SH-SY5Y (cell line): ENCODE data around the gene CEP70.

ENCODE experiments used
- GATA2 ChIP-seq: IDR thresholded peaks from 2 replicates; pipeline ENCODE4 v1.6.1; 2011; ENCODE audit warnings: mild to moderate bottlenecking, low read depth, low read length
- GATA3 ChIP-seq: IDR thresholded peaks from 2 replicates; pipeline ENCODE4 v1.6.1; 2011; ENCODE audit warnings: low read depth, mild to moderate bottlenecking, low read length, moderate library complexity

Gene CEP70

DNA sequence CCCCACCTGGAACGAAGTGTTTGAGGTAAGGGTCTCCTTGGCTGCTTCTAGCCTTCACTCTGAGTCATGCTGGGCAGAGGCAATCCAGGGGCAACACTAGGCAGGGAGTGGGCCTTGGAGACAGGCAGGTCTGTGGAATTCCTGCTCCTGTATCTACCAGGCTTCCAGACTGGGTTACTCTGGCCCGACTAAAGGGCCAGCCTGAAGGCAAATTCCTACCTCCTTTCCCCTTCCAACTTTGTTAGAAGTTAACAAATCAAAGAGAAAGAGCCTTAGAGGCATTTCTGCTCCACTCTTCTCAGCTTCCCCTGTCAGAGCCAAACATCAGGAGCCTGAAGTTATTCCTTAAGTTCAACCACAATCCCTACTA lies 129.6 kb downstream of the CEP70 start:
- TF ChIP-seq GATA2: no peak
- TF ChIP-seq GATA3: no peak

DNA sequence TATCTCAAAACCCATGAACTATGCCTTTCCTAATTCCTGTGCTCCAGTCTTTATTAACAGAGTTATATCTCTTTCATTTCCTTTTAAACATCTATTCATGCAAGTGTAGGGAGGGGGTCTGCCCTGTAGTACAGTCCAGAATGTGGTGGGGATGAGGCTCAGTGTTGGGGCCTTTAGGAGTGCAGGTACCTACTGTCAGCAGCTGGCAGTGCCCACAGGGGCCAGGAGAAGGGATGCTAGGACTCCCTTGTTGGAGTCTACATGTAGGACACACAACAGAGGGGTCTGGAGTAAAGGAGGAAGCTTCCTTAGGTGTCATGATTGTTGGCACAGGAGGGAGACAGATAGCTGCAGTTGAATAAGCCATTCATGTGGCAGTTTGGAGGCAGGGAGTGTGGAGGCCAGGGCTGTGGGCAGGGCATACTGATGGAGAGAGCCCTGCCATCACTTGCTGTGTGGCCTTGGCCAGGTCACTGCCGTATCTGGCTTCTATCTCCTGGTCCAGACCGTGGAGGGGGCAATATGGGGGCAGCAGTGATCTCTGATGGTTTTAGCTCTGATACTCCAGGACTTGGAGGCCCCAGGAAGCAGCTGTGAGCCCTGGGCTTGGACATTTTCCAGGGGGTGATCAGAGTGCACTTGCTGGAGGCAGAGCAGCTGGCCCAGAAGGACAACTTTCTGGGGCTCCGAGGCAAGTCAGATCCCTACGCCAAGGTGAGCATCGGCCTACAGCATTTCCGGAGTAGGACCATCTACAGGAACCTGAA lies 130.2 kb downstream of the CEP70 start:
- TF ChIP-seq GATA3: no peak

DNA sequence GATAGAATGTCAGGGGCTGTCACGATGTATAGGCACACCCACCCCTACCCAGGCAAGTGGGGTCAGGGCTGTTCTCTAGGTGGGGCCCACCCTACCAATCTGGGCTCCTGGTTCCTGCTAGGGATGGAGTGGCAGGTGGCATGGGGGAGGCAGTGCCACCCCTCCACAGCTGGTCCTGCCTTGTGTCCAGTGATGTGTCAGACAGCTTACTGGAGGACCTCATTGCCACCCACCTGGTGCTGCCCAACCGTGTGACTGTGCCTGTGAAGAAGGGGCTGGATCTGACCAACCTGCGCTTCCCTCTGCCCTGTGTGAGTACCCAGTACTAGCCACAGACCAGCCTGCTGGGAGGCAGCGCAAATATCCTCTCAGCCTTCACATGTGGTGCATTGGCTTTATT lies 132.2 kb downstream of the CEP70 start:
- TF ChIP-seq GATA3: no peak
- TF ChIP-seq GATA2: no peak

DNA sequence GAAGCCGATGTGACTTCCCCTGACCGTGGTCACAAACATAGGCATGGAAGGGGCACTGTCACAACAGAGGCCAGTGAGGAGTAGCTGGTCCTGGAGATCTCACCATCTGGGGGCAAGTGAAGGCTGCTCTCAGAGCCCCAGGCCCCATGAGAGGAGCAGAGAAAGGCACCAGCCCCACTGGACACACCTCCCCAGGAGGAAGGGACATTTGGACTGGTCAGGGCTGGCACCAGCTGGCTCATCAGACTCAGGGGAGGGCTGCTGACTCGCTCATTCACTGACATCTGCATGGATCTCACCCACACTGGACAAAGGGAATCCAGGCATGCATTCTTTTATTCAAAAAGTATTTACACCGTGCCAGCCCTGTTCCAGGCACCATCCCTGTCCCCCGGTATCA lies 132.8 kb downstream of the CEP70 start:
- TF ChIP-seq GATA3 (no peak), GATA2 (no peak)

DNA sequence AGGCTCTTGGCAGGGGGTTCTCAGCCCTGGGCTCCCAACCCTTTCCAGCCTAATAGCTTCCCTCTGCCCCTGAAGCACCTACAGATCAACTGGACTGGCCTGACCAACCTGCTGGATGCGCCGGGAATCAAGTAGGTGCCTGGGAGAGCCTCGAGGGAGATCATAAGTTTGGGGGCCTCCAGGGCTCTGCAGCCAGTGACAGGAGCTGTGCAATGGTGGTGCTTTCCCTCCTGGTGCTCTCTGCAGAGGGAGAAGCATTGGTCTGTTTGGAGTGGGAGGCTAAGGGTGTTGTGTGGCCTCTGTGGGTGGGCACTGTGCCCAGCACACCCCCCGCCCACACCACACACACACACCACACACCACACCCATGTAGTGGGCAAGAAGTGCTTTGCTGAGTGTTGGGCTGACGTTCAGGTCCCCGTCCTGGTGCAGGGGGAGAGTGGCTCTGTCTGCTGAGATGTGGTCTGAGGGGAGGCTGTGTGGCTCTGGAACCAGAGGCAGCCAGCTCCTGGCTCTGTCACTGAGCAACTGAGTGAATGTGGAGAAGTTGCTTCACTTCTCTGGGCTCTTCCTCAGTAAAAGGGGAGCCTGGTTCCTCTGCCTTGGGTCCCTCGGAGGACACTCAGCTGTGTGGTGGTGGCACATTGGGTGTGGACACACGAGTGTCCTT lies 133.4 kb downstream of the CEP70 start:
- TF ChIP-seq GATA2: no peak
- TF ChIP-seq GATA3: no peak

DNA sequence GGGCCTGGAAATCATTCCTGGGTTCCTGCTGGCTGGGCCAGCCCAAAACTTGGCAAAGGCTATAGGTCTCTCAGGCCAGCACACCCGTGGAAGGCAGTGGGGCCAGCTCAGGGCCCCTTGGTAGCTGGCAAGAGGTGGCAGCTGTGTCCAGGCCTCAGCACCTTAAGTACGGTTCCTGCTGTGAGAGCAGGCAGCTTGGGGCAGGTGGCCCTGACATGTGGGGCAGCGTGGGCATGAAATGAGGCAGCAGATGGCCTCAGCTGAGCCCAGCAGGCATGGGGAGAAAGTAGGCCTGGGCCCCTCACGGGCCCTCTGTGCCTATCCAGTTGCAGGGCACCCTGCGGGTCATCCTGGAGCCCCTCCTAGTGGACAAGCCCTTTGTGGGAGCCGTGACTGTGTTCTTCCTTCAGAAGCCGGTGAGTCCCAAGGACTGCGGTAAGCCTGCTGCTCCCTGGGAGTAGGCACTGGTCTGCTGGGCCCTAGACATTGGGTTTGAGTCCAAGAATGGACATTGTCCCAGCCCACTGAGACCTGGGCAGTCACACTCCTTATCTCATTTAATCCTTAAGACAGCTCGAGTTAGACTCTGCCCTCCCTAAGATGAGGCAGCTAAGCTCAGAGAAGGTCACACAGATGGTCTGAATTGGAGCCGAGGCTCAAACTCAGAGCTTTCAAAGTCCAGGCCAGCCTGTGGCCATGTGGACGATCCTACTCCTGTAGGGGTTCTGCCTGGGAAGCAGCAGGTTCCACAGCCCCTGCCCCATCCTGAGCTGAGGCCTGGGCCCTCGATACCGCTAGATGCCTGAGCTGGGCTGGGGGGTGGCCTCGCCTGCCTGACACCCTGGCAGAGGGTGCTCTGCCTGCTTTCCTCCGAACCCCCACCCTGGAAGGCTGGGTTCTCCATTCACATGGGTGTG lies 134.2 kb downstream of the CEP70 start:
- TF ChIP-seq GATA2: no peak

DNA sequence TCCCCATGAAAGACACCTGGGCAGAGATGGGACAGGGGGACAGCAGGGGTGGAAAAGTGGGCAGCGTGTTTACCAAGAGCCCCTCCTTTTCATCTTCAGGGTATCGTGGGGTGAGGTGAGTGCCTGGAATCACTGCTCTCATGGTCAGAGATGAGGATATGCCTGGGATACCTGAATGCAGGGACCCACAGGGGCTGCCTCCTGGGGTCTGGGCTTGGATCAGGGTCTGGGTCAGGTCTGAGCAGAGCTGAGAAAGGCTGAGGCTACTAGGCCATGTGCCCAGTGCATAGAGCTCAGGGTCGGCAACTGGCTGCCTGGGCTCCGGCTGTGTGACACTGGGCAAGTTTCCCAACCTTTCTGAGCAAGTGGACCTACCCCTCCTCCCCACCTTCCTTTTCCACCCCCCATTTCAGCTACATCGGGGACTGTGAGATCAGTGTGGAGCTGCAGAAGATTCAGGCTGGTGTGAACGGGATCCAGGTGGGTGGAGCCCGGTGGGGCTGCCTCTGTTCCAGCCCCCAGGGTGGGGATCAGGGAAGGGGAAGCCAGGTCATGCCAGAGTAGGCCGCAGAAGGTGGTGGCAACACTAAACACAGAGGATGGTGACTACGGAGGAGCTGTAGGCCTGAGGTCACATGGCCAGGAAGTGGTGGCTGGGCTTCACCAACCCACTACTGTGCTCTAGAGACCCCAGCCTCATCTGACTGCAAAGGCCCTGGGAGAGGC lies 135.1 kb downstream of the CEP70 start:
- TF ChIP-seq GATA3 (no peak), GATA2 (no peak)

DNA sequence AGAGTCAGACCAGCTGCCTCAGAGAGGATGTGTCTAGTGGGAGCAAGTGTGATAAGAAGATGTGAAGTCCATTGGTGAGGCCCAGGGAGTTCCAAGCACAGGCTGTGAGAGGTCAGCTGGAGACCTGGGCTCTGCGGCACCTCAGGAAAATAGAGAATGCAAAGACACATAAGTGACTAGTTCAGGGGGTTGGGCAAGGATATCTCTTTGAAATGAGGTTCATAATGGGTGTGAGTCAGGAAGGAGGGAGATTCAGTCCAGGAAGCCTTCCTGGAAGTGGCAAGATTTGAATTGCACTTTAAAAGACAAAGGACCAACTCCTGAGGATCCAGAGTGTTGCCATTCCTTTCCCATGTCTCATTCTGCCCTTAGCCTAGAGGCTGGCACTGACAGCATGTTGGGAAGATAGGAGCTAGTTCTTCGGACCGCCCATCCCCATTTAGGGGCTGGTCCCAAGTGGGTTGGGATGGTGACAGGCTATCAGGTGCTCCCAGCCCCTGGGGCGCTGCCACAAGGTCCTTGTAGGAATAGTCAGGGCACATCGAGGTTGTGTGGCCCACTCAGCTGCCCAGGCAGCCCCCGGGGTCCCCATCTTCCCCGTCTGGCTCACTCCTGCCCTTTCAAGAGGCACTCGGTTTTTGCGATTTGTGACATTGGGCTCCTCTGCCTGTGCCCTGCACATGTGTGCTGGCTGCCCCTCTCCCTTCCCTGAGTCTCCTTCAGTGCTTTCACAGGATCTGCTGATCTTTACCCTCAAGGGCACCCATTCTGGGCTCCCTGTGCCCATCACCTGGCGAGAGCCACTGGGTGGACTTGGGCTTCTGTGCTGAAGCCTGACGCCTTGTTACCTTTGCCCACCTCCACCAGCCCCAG lies 136.0 kb downstream of the CEP70 start:
- TF ChIP-seq GATA3 (no peak), GATA2 (no peak)

DNA sequence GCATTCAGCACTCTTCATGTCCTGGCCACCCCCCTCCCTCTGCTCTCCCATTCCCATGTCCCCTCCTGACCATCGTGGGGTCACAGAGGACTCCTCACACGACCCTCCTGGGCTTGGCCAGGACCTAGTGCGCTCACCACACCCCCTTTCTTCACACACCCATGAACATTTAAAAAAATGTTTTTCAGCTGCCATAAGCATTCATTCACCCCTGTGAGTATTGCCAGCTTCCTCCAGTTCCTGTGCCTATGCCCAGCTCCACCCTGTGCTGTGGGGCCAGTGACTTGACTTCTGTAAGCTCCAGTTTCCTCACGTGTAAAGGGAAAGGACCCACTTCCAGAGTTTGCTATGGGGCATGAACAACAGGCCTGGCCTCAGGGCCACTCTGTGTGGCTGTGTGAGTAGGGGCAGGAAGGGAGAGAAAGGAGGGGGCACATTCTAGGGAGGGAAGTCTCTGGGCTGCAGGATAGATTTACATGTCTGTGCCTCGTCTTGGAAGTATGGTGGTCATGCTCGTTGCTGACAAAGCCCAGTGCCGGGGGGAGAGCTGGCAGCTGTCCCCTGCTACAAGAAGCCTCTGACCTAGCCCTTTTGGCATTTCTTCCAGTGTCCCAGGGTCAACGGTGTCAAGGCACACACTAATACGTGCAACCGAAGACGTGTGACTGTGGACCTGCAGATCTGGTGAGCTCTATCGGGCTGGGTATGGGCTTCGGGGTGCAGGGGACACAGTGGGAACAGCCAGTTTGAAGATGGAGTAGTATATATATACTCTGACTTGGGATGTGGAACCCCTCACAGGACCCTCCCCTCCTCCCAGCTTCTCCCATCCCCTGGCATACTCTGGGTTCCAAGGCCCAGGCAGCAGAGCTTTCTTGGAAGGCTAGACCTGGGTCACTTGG lies 136.8 kb downstream of the CEP70 start:
- TF ChIP-seq GATA2 (no peak), GATA3 (no peak)

DNA sequence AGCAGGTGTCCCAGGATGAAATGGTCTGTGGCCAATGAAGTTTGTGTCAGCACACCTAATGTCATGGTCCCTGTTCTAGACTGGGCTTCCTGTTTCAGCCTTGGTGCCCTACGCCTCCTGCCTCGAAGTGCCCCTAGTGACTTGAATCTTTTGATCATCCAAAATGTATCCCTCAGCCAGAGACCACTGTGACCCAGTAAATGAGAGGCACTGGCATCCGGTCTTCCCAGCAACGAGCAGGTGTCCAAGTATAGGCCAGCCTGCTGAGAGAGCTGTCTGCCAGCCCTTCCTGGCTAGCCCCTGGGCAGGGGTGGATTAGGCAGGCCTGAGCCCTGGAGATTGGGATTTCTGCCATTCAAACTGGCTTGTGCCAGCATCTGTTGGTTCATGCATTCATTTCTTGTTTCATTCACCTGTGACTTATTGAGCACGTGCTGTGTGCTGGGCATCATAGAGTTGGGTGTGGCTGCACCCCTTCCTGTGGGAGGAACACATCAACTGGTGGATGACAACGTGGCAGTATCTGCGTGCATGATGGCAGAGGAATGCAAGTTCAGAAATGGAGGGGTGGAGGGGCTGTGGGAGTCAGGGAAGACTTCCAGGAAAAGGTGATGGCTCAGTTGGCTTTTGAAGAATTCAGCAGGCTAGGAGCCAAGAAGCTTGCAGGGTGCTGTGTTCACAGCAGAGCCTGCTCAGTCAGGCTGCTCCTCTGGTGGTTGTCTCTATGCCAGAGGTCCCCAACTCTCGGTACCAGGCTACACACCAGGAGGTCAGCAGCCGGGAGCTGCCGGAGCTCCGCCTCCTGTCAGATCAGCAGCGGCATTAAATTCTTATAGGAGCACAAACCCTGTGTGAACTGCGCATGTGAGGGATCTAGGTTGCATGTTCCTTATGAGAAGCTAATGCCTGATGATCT lies 138.0 kb downstream of the CEP70 start:
- no peak for TF ChIP-seq GATA2
- no peak for TF ChIP-seq GATA3

DNA sequence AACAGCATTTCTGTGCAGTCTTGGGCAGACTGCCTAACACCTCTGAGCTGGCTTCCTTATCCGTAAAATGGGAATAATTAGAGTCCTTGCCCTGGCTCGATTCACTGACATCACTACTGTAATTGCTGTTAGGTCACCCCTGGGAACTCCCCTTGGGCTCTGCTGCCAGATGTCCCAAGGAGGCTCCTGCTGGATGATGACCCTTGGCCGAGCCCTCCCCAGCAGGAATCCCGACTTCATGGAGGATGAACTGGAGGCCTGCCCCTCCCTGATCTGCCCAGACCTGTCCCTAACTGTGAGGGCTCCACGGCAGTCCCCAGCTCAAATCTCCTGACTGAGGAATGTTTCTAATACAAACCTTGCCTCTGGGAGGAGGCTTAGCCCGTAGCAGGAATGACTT lies 141.6 kb downstream of the CEP70 start:
- TF ChIP-seq GATA3 (no peak), GATA2 (no peak)
